HG03469 (cell line): ENCODE results near the gene S100A7.

Source experiments
- ATAC-seq: cut with Tn5 transposase; IDR thresholded peaks from one replicate; pipeline ENCODE4 v1.9.1; 2021; ENCODE audit warnings: mild to moderate bottlenecking, moderate library complexity, moderate number of reproducible peaks; ENCODE audit not compliant: unreplicated experiment

S100A7 gene

DNA sequence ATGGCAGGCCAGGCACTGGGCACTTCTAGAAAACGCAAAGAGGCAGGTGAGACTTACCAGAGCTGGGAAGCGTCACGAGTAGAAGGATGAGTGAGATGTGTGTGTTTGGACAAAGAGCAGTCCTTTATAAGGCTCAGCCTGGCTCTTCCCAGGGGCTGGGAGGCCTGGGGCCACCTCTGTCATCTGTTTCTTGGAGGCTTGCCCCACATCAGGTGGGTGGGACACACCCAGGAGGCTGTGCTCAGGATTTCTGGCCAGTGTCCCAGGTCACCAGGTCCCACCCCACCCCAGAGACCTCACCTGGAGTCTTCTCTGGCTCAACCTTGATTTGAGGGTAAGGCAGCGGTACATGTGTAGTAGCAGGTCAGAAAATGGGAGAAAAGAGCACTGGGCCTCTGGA lies at the start of gene S100A7:
TSS of gene S100A7 (minus strand) at position 101 of the 400 bp plus-strand sequence. CDS start 1,638 bp downstream, outside the sequence.
- no peak for ATAC-seq

DNA sequence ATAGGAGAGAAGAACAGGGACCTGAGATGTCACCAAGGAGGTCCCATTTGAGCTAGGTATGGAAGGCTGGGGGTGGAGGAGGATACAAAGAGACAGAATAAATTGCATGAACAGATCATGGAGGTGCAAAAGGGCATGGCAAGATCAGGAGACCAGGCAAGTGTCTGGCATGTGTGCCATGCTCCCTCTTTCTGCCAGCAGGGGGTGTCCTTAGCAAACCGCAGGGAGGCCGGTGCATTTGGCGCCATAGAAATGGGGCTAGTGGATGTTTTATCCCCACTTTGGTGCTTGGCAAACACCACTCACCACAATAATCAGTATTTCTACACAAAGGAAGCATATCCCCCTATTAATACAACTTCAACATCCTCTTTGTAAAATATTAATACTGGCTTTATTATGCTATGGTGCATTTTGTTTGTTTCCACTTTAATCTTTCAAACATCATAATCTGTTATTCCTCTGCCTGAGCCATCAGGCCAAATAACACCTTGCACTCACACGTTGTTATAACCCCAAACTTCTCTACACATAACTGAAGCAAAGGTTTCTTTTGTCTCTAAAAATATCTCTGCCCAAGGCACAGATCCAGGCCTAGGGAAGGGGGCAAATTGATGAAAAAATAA lies 49.4 kb upstream of the S100A7 start:
- ATAC-seq = no peak

- no peak for ATAC-seq
These were observed 48.6 kb upstream of the S100A7 start for GRCh38 chr1:153509036-153509435.

DNA sequence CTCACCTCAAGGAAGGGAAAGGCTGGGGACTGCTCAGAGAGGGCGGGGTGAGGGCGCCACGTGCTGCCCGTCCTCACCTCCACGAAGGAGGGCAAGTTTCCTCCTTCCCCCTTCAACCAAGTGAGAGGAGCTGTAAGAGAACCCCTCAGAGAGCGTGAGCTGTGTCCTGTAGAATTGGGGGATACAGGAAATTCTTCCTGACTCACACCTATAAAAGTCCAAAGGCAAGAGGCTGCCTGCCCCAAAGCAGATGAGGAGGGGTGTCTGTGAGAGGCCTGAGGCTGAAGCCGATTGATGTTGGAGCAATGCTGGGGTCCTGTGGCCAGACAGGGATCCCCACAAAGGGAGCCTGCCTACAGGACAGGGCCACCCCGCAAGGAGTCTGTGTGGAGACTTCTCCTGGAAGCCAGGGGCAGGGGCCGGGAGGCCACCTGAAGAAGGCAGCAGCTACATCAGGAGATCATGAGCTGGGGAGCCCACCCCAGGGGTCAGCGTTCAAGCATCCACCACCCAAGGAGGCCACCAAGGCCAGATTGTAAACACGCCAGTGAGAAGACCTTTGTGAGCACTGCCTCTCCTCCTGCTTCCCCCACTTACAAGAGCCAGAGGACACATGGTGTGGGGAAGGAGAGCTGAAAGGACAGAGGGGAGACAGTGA lies 47.6 kb upstream of the S100A7 start:
- no peak for ATAC-seq

GRCh38 chr1:153506831-153507413 lies 46.5 kb upstream of the S100A7 start:
- no peak for ATAC-seq

DNA sequence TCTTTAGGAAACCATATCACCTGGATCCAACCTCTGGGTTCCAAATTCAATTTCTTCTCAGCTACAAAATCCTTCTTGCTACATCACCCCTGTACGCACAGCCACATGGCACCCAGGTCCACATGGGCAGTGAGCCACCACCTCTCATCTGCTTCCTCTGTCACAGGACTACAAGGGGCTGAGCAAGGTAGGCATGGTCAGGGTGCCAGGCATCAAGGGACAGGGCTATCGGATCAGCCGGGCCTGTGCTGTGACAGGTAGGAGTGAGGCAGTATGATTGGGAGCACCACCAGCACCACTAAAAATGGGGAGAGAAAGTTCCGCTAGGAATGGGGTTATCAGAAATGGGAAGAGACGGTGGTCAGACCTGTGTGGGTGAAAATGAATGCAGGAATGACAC lies 45.9 kb upstream of the S100A7 start:
- no peak for ATAC-seq

GRCh38 chr1:153505576-153505975 lies 45.1 kb upstream of the S100A7 start:
- ATAC-seq = no peak

- no peak for ATAC-seq
These were observed 43.3 kb upstream of the S100A7 start for GRCh38 chr1:153503766-153504165.

- ATAC-seq = no peak
These were observed 38.3 kb upstream of the S100A7 start for GRCh38 chr1:153498746-153499145.

DNA sequence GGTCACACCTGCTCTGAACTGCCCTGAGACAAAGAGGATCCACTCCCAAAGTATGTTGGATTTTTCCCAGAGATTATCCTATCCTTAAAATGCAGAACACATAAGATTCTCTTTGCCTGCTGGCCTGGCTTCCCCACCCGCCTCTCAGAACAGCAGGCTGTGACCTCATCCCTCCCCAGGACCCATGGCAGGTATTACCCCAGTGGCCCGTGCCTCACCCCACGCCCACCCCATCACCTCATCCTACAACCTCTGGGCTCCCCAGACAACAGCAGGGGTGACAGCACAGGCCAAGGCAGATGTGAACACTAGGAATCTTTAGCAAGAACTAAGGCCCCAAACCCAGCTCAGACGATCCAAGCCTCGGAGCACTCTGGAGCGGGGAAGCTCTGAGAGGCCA lies 35.1 kb upstream of the S100A7 start:
- ATAC-seq = no peak

DNA sequence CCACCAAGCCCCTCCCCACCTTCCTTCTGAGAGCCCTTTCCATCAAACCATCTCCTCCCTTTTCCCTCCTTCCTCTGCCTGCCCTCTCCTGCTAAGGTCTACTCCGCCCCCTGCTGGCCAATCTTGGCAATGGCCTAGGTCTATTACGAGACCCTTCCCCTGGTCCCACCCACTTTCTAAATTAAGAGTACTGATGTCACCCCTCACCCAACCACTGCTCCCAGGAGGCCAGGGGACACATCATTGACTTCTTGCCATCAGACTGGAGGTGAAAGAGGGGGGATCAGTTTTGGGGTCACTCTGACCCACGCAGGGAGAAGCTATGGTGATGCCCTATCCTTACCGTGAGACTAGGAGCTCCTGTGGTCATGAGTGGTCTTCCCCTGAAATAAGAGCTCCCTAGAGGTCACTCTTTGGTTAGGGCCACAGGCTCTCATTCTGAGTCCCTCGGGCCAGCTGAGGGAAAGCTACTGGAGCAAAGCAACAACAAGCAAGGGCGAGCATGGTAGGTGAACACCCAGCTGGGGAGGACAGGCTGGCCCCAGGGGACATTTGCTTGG lies 34.6 kb upstream of the S100A7 start:
- ATAC-seq = no peak

DNA sequence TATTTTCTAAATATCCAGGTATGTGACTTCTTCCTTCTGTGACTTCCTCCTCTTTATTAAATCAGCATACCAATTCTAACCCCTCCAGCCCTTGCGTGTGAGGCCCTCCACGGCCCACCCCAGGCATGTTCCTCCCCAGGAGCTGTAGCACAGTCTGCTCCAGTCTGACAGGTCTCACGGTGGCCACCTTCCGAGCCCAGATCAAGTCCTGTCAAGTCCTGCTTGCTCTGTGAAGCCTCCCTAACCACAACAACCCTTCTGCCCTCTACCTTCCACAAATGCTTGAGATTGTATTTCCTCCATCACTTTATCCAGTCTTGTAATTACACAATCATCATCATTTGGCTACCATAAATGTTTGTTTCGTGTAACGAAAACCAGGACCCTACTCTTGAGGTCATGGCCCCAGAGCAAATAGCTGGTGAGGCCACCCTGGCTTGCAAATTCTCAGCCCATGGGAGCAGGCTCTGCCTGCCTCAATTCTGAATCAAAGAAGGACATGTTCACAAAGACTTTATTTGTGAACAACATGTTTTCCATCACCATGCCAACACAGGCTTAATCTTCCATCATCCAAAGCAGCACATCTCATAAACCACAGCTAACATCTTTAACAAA lies 33.0 kb upstream of the S100A7 start:
- ATAC-seq = no peak

GRCh38 chr1:153490272-153491051 lies 30.0 kb upstream of the S100A7 start:
- ATAC-seq = no peak

- ATAC-seq = no peak
These were observed 28.3 kb upstream of the S100A7 start for GRCh38 chr1:153488731-153489130.

GRCh38 chr1:153487707-153488106 lies 27.3 kb upstream of the S100A7 start:
- ATAC-seq = no peak

DNA sequence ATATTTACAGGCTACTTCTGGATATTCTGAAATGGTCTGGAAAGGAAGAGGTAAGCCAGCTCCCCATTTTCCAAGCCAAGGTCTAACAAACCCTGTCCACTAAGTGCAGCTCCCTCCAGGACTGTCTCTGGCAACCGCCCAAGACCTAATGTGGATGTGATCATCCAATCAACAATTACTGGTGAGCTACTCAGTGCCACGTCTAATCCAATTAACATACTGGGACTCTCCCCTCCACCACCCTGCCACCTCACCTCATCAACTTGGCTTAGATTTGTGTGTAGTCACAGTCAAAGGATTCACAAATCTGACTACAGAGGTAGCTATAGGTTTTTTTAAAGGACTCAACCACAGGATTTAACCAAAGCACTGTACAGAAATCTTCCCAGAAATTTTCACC lies 25.4 kb upstream of the S100A7 start:
- ATAC-seq = no peak

GRCh38 chr1:153483776-153484175 lies 23.3 kb upstream of the S100A7 start:
- no peak for ATAC-seq

GRCh38 chr1:153481124-153481523 lies 20.7 kb upstream of the S100A7 start:
- ATAC-seq = no peak

DNA sequence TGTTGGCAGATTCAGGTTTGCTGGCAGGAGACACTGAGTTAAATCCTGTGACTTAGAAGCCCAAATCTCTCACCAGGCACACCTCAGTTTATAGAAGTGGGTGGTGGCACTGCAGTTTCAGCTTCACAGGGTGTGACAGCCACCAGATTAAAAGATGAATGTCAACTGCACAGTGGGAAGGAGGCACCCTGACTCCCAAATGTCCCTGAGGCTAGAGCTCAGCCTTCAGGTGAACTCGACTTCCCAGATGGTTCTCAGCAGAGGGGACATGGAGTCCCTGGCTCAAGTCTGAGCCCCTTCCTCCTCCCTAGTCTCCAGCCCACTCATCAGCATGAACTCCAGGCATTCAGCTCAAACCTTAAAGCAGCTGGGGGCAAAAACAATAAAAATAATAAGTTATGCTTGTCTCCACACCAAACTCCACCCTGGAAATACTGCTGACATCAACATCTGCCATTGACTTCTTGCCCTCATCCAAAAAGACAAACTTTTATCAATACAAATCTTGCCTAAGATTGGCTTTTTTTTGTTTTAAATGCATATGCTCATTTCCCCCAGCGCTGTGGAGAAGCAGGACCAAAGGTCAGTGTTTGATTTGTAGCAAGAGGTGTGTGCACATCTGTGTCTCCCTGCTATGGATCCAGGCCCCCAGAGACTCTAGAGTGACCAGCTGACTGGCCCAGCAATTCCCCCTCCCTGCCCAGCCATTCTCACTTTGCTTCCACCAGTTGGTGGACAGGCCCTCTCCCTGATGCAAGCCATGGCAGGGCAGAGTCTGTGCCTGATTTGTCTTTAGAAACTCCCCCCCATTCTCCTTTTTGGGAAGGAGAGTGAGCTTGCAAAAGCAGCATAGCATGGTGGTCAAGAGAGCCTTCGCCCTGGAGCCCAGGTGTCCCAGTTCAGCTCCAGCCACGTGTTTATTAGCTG lies 18.5 kb upstream of the S100A7 start:
- no peak for ATAC-seq
